ENCODE results near the gene SYK.

Gene SYK

GRCh38 chr9:90860382-90860781 lies 58.8 kb downstream of the SYK start:
- no peak overlapping the region for H3K4me3 ChIP-seq (ENCODE audit: low read depth in 1 of 2, low read length in 1 of 2)
- no peaks in the 10 kb centered on the region for H3K4me1 ChIP-seq (ENCODE audit: control insufficient read depth in 1 of 2, insufficient read depth in 1 of 2, low read depth in 1 of 2, low read length in 1 of 2)
- H3K27me3 ChIP-seq = no peaks in the 10 kb centered on the region
- peak overlapping the region; percentile 18 for H3K27ac ChIP-seq
- peaks cover 95% of the 10 kb centered on the region for H3K36me3 ChIP-seq
- TF ChIP-seq CTCF (IDR thresholded peaks at IDR 0.05) = no peak
- H3K9me3 ChIP-seq = no peaks in the 10 kb centered on the region

DNA sequence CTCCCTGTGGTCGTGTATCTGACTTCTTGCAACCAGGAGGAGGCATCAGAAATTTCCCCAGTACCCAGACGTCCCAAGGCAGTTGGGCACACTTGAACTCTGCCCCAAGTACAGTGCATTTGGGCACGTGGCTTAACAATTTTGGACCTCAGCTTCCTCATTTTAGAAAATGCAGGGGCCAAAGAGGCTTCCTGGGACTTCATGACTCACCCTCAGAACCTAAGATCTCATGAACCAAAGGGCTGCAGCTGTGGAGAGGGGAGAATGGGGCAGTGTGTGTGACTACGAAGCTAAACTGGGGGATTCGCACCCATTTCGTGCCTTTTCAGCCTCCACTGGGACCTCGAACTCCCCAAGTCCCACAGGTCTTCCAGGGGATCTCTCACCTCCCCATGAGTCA lies 59.2 kb downstream of the SYK start:
- Histone ChIP-seq H3K27ac (peak overlapping the region; percentile 18), H3K36me3 (peaks cover 93% of the 10 kb centered on the region), H3K9me3 (no peaks in the 10 kb centered on the region)

GRCh38 chr9:90861380-90861779 lies 59.8 kb downstream of the SYK start:
- Histone ChIP-seq H3K27me3 (no peaks in the 10 kb centered on the region), H3K4me1 (ENCODE audit: control insufficient read depth in 1 of 2, insufficient read depth in 1 of 2, low read depth in 1 of 2, low read length in 1 of 2) (no peaks in the 10 kb centered on the region), H3K36me3 (peaks cover 97% of the 10 kb centered on the region), H3K9me3 (no peaks in the 10 kb centered on the region), H3K27ac (no peak overlapping the region), H3K4me3 (ENCODE audit: low read depth in 1 of 2, low read length in 1 of 2) (no peak overlapping the region)
- TF ChIP-seq CTCF (IDR thresholded peaks at IDR 0.05) = no peak

More for the DNA sequence above, 59.2 kb downstream of the SYK start:
- no peaks in the 10 kb centered on the region for H3K4me1 ChIP-seq (ENCODE audit: control insufficient read depth in 1 of 2, insufficient read depth in 1 of 2, low read depth in 1 of 2, low read length in 1 of 2)
- TF ChIP-seq CTCF (IDR thresholded peaks at IDR 0.05) = no peak
- no peaks in the 10 kb centered on the region for H3K27me3 ChIP-seq
- no peak overlapping the region for H3K4me3 ChIP-seq (ENCODE audit: low read depth in 1 of 2, low read length in 1 of 2)

- Histone ChIP-seq H3K27me3 (no peaks in the 10 kb centered on the region), H3K27ac (peak overlapping the region; percentile 25), H3K4me3 (ENCODE audit: low read depth in 1 of 2, low read length in 1 of 2) (no peak overlapping the region), H3K36me3 (peaks cover 98% of the 10 kb centered on the region), H3K9me3 (peaks cover 2% of the 10 kb centered on the region), H3K4me1 (ENCODE audit: control insufficient read depth in 1 of 2, insufficient read depth in 1 of 2, low read depth in 1 of 2, low read length in 1 of 2) (no peaks in the 10 kb centered on the region)
- TF ChIP-seq CTCF (IDR thresholded peaks at IDR 0.05) = no peak
These were observed 60.5 kb downstream of the SYK start for GRCh38 chr9:90861826-90862740.

GRCh38 chr9:90864779-90865178 lies 63.2 kb downstream of the SYK start:
- H3K4me3 ChIP-seq (ENCODE audit: low read depth in 1 of 2, low read length in 1 of 2) = no peak overlapping the region
- no peak overlapping the region for H3K27ac ChIP-seq
- H3K27me3 ChIP-seq = no peaks in the 10 kb centered on the region
- H3K36me3 ChIP-seq = peaks cover 91% of the 10 kb centered on the region
- no peak for TF ChIP-seq CTCF (IDR thresholded peaks at IDR 0.05)
- peaks cover 3% of the 10 kb centered on the region for H3K9me3 ChIP-seq
- peaks cover 7 to 14% of the 10 kb centered on the region in 2 experiments for H3K4me1 ChIP-seq (ENCODE audit: control insufficient read depth in 1 of 2, insufficient read depth in 1 of 2, low read depth in 1 of 2, low read length in 1 of 2)
